Measurements from ENCODE around the gene ZNF844.

The ZNF844 gene

DNA sequence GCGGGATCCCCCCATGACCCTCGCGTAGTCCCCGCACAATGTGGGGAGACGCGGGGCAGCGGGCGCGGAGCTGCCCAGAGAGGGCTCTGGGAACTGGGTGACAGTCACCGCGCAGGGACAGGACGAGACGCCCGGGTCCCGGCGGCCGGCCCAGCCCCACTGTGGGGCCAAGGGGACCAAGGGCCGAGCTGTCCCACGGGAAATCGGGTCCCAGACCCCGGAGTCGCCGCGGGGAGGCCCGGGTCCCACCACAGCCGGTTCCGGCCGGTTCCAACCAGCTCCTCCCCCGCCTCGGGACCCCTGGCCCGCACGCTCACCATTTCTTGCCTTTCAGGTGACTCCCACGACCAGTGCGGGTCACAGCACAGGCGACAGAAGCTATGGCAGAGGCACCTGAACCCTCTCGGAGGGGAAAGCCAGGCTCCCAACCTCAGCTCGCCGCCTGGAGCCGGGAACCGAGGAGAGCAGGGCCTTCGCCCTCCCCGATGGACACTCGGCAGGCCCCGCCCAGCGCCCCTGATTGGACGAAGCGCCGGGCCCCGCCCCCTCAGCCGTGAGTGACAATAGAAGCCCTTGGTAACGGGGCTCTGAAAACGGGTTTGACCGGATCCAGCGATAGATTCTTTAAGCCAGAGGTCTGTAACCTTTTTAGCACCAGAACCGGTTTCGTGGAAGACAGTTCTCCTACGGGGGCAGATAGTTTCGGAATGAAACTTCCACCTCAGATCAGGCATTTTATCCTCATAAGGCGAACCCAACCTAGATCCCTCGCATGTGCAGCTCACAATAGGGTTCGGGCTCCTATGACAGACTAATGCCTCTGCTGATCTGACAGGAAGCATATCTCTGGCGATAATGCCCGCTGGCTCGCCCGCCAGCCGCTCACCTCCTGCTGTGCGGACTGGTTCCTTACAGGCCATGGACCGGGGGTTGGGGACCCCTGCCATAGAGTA, 29.0 kb upstream of the ZNF844 start, which contains the start of gene ZNF433:
Gene ZNF433, minus strand, starts transcription at position 460 of the 953 bp plus-strand sequence. Its CDS starts 140 bp downstream, at position 320.
- TF ChIP-seq, protein P1, sequence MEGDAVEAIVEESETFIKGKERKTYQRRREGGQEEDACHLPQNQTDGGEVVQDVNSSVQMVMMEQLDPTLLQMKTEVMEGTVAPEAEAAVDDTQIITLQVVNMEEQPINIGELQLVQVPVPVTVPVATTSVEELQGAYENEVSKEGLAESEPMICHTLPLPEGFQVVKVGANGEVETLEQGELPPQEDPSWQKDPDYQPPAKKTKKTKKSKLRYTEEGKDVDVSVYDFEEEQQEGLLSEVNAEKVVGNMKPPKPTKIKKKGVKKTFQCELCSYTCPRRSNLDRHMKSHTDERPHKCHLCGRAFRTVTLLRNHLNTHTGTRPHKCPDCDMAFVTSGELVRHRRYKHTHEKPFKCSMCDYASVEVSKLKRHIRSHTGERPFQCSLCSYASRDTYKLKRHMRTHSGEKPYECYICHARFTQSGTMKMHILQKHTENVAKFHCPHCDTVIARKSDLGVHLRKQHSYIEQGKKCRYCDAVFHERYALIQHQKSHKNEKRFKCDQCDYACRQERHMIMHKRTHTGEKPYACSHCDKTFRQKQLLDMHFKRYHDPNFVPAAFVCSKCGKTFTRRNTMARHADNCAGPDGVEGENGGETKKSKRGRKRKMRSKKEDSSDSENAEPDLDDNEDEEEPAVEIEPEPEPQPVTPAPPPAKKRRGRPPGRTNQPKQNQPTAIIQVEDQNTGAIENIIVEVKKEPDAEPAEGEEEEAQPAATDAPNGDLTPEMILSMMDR (conservative IDR thresholded peaks at IDR 0.05; ENCODE audit: low read depth), result no peak
- ChIA-PET CTCF (interaction anchor here (0.6 to 1.1 kb wide), 2 partner anchors 24 kb away, joined by 3 read pairs; no protein-coding TSS in a partner anchor), POLR2A (ENCODE audit: low non-redundant PET) (interaction anchor here (0.5 to 0.6 kb wide), 3 partner anchors 11 to 1774 kb away, joined by 3 read pairs; no protein-coding TSS in a partner anchor)
- H3K27ac ChIP-seq, result peak within 1 kb of the TSS; percentile 65
- peak; percentile 98 for DNase-seq (ENCODE audit: low spot score)

DNA sequence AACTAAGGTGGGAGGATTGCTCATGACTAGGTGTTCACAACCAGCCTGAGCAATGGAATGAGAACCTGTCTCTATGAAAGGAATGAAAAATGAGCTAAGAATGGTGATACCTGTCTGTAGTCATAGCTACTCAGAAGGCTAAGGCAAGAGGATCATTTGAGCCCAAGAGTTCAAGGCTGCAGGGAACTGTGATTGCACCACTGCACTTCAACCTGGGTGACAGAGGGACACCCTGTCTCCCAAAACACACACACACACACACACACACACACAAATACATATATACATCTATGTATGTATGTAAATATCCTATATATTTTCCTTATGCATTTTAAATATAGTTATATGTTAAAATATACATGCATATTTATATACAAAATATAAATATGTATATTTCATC, 21.6 kb upstream of the ZNF844 start:
- ChIA-PET POLR2A (ENCODE audit: low non-redundant PET) (no interaction called here), CTCF (no interaction called here)
- TF ChIP-seq, protein P1 (conservative IDR thresholded peaks at IDR 0.05; ENCODE audit: low read depth), result no peak
- DNase-seq (ENCODE audit: low spot score), result no peak
- H3K27ac ChIP-seq, result no peak overlapping the region

DNA sequence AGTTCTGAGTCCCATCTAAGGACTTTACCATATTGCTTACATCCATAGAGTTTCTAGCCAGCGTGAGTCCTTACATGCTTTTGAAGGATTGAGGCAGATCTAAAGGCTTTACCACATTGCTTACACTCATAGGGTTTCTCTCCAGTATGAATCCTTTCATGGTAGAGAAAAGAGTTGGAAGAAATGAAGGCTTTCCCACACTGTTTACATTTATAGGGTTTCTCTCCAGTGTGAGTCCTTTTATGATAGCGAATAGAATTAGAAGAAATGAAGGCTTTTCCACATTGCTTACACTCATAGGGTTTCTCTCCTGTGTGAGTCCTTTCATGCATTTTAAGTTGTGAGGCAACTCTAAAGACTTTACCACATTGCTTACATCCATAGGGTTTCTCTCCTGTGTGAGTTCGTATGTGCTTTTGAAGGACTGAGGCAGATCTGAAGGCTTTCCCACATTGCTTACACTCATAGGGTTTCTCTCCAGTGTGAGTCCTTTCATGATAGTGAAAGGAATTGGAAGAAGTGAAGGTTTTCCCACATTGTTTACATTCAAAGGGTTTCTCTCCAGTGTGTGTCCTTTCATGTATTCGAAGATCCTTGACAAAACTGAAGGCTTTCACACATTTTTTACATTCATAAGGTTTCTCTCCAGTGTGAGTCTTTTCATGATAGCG, 20.6 kb upstream of the ZNF844 start:
- ChIA-PET CTCF (no interaction called here), POLR2A (ENCODE audit: low non-redundant PET) (no interaction called here)
- no peak for DNase-seq (ENCODE audit: low spot score)
- H3K27ac ChIP-seq, result no peak overlapping the region
- TF ChIP-seq, protein P1 (conservative IDR thresholded peaks at IDR 0.05; ENCODE audit: low read depth), result no peak

DNA sequence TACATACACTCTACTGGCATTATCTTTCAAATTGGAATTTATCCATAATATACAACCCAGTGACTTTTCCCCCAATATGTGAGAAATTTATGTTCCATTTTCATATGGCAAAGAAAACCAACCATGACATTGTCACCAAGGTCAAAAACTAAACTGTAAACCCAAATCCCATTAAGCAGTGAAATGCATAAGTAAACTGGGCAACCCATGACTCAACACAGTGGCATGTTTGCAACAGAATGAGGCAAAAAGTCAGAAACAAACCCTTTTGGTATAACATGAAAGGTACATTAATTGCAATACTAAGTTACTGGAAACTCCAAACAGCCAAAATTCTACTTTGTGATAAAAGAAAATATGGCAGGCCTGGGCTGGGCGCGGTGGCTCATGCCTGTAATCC, 16.7 kb upstream of the ZNF844 start:
- no peak overlapping the region for H3K27ac ChIP-seq
- ChIA-PET CTCF (interaction anchor here (1.2 kb wide), 1 partner anchor 124 kb away, joined by 5 read pairs; no protein-coding TSS in a partner anchor), POLR2A (ENCODE audit: low non-redundant PET) (no interaction called here)
- DNase-seq (ENCODE audit: low spot score), result no peak
- TF ChIP-seq, protein P1 (conservative IDR thresholded peaks at IDR 0.05; ENCODE audit: low read depth), result no peak

DNA sequence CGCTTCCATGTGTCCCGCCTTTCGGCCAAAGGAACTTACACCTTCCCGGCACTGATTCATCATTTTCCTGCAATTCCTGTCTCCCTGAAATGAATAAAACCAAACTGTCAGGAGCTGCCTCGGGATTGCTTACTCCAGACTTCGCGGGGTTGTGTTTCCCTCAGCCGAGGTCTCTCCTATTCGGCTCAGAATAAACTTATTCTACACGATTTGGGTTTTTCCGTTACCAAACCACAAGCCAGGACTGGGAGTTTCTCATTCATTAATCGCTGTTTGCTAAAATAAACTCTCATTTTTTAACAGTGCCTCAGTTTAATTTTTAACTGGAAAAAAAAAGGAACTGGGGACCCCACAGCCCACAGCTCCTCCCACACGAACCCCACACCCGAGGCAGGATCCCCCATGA, 12.4 kb upstream of the ZNF844 start:
- ChIA-PET CTCF (interaction anchor here (0.6 to 1.0 kb wide), 2 partner anchors 63 to 86 kb away, joined by 3 read pairs; no protein-coding TSS in a partner anchor), POLR2A (ENCODE audit: low non-redundant PET) (interaction anchor here (0.7 kb wide), 1 partner anchor 17 kb away, joined by 3 read pairs; the partner anchor contains the start of gene ZNF433)
- DNase-seq (ENCODE audit: low spot score), result peak; percentile 13
- TF ChIP-seq, protein P1 (conservative IDR thresholded peaks at IDR 0.05; ENCODE audit: low read depth), result no peak
- peak overlapping the region; percentile 83 for H3K27ac ChIP-seq
